Duodenal mucosa (tissue), 2 donors: ENCODE results near the gene KLHL24.
"Not testable (repeated sequence)": the region's sequence is repeated elsewhere in the genome, so short reads cannot be mapped to it uniquely, and the experiment has no call there.

Experiments
- H3K27ac ChIP-seq: one replicate; pipeline ENCODE4 v1.7.0; 2013; ENCODE audit warnings: low read depth, low read length
- H3K27me3 ChIP-seq, 2 donors: one replicate each; pipeline ENCODE4 v1.7.0; 2013; ENCODE audit warnings: low read length in 2 of 2, control low read depth in 1 of 2; ENCODE audit not compliant: insufficient read depth in 2 of 2, control insufficient read depth in 1 of 2
- H3K36me3 ChIP-seq, 2 donors: one replicate each; pipeline ENCODE4 v1.7.0; 2013; ENCODE audit warnings: low read length in 2 of 2, control low read depth in 1 of 2; ENCODE audit not compliant: insufficient read depth in 2 of 2, control insufficient read depth in 1 of 2
- H3K4me1 ChIP-seq, 2 donors: one replicate each; pipeline ENCODE4 v1.7.0; 2013; ENCODE audit warnings: low read length in 2 of 2, control low read depth in 1 of 2; ENCODE audit not compliant: insufficient read depth in 2 of 2, control insufficient read depth in 1 of 2
- H3K4me3 ChIP-seq, 2 donors: one replicate each; pipeline ENCODE4 v1.7.0; 2013; ENCODE audit warnings: low read length in 2 of 2, low read depth in 1 of 2
- H3K9ac ChIP-seq, 2 donors: one replicate each; pipeline ENCODE4 v1.7.0; 2013; ENCODE audit warnings: low read length in 2 of 2, low read depth in 1 of 2
- H3K9me3 ChIP-seq, 2 donors: one replicate each; pipeline ENCODE4 v1.7.0; 2013; ENCODE audit warnings: low read length in 2 of 2, control low read depth in 1 of 2; ENCODE audit not compliant: control insufficient read depth in 1 of 2

KLHL24 gene

GRCh38 chr3:183613366-183614285, 21.8 kb upstream of the KLHL24 start:
- Histone ChIP-seq H3K4me3 (no peak overlapping the region), H3K9me3 (no peaks in the 10 kb centered on the region), H3K27ac (no peak overlapping the region), H3K36me3 (no peaks in the 10 kb centered on the region), H3K9ac (no peak overlapping the region), H3K4me1 (no peaks in the 10 kb centered on the region), H3K27me3 (no peaks in the 10 kb centered on the region)

GRCh38 chr3:183618542-183618941, 16.9 kb upstream of the KLHL24 start:
- no peaks in the 10 kb centered on the region for H3K36me3 ChIP-seq
- H3K27me3 ChIP-seq = peaks cover 0 to 4% of the 10 kb centered on the region in 2 donors
- H3K27ac ChIP-seq = no peak overlapping the region
- H3K4me1 ChIP-seq = peaks cover 4 to 8% of the 10 kb centered on the region in 2 donors
- H3K9me3 ChIP-seq = no peaks in the 10 kb centered on the region
- no peak overlapping the region for H3K9ac ChIP-seq
- no peak overlapping the region for H3K4me3 ChIP-seq

GRCh38 chr3:183619010-183619409, 16.4 kb upstream of the KLHL24 start:
- Histone ChIP-seq H3K9me3 (no peaks in the 10 kb centered on the region), H3K9ac (no peak overlapping the region), H3K4me1 (peaks cover 4 to 8% of the 10 kb centered on the region in 2 donors), H3K36me3 (no peaks in the 10 kb centered on the region), H3K27me3 (peaks cover 0 to 4% of the 10 kb centered on the region in 2 donors), H3K27ac (no peak overlapping the region), H3K4me3 (no peak overlapping the region)

GRCh38 chr3:183619624-183620251, 15.7 kb upstream of the KLHL24 start:
- H3K27me3 ChIP-seq = peaks cover 0 to 4% of the 10 kb centered on the region in 2 donors
- H3K27ac ChIP-seq = no peak overlapping the region

GRCh38 chr3:183620252-183620628, 15.2 kb upstream of the KLHL24 start:
- no peaks in the 10 kb centered on the region for H3K9me3 ChIP-seq
- H3K4me1 ChIP-seq = peaks cover 4 to 8% of the 10 kb centered on the region in 2 donors
- H3K9ac ChIP-seq = no peak overlapping the region
- no peak overlapping the region for H3K27ac ChIP-seq
- no peak overlapping the region for H3K4me3 ChIP-seq
- peaks cover 0 to 4% of the 10 kb centered on the region in 2 donors for H3K27me3 ChIP-seq
- no peaks in the 10 kb centered on the region for H3K36me3 ChIP-seq

More at GRCh38 chr3:183619624-183620251, 15.7 kb upstream of the KLHL24 start:
- H3K4me3 ChIP-seq = no peak overlapping the region
- no peak overlapping the region for H3K9ac ChIP-seq
- H3K4me1 ChIP-seq = peaks cover 4 to 8% of the 10 kb centered on the region in 2 donors
- H3K36me3 ChIP-seq = no peaks in the 10 kb centered on the region
- H3K9me3 ChIP-seq = no peaks in the 10 kb centered on the region

GRCh38 chr3:183622473-183622872, 12.9 kb upstream of the KLHL24 start:
- not testable (repeated sequence) for H3K9me3 ChIP-seq, H3K27ac ChIP-seq, H3K36me3 ChIP-seq, H3K4me3 ChIP-seq, H3K27me3 ChIP-seq, H3K4me1 ChIP-seq, H3K9ac ChIP-seq

- H3K4me3 ChIP-seq = no peak overlapping the region
- no peak overlapping the region for H3K27ac ChIP-seq
- H3K36me3 ChIP-seq = no peaks in the 10 kb centered on the region
- H3K4me1 ChIP-seq = no peaks in the 10 kb centered on the region
- H3K9me3 ChIP-seq = no peaks in the 10 kb centered on the region
- no peak overlapping the region for H3K9ac ChIP-seq
- H3K27me3 ChIP-seq = no peaks in the 10 kb centered on the region
Observed at GRCh38 chr3:183626877-183627594, 8.4 kb upstream of the KLHL24 start.

GRCh38 chr3:183629546-183630301, 5.7 kb upstream of the KLHL24 start:
- Histone ChIP-seq H3K36me3 (no peaks in the 10 kb centered on the region), H3K4me1 (peaks cover 0 to under 1% of the 10 kb centered on the region in 2 donors), H3K27ac (no peak overlapping the region), H3K4me3 (no peak overlapping the region), H3K9ac (no peak overlapping the region), H3K27me3 (no peaks in the 10 kb centered on the region), H3K9me3 (no peaks in the 10 kb centered on the region)

GRCh38 chr3:183631715-183632114, 3.7 kb upstream of the KLHL24 start:
- Histone ChIP-seq H3K9me3 (no peaks in the 10 kb centered on the region), H3K4me3 (no peak overlapping the region), H3K4me1 (peaks cover 0 to 4% of the 10 kb centered on the region in 2 donors), H3K9ac (no peak overlapping the region), H3K36me3 (no peaks in the 10 kb centered on the region), H3K27me3 (no peaks in the 10 kb centered on the region), H3K27ac (no peak overlapping the region)
